NB4 (cell line): ENCODE data around the gene C1S.

Experiments
- CTCF ChIP-seq: IDR thresholded peaks from one replicate; pipeline ENCODE4 v1.5.1; 2012; ENCODE audit warnings: low read depth, low read length
- MYC ChIP-seq: IDR thresholded peaks from 2 replicates; pipeline ENCODE4 v1.6.1; 2011; ENCODE audit warnings: low read depth, low read length
- POLR2A ChIP-seq: IDR thresholded peaks from 2 replicates; pipeline ENCODE4 v1.6.1; 2011; ENCODE audit warnings: mild to moderate bottlenecking; ENCODE audit not compliant: insufficient read length; ENCODE audit errors: extremely low read depth

- TF ChIP-seq POLR2A (no peak), MYC (no peak), CTCF (peak; percentile 67)
Measured at GRCh38 chr12:7113389-7113871, 52.9 kb downstream of the C1S start.
